Measurements from ENCODE around the gene DGKD.

DNA sequence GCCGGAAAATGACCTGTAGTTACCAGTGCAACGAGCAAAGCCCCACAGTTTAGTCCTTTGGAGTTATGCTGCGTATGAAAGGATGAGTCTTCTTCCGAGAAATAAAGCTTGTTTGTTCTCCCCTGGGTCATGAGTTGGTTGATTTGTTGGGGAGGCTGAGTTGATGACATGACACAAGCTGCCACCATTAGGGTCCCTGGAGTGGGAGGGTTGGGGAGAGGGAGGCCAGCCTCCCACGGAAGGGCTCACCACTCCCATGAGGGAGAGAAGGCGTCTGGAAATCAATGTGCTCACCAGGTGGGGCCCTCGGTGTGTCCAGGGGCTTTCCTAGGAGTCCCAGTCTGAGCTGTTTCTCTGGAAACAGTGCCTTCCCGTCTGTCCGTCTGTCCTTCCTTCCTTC is 7.4 kb upstream of the DGKD start:
- no peak for TF ChIP-seq SIN3A (IDR thresholded peaks at IDR 0.05; ENCODE audit: borderline replicate concordance, insufficient read depth, low read length)
- TF ChIP-seq POLR2AphosphoS5 (IDR thresholded peaks at IDR 0.05; ENCODE audit: low read depth, low read length): no peak
- no peak for TF ChIP-seq TAF1 (IDR thresholded peaks at IDR 0.05; ENCODE audit: borderline replicate concordance, insufficient read depth, low read length)
- TF ChIP-seq, protein P1, sequence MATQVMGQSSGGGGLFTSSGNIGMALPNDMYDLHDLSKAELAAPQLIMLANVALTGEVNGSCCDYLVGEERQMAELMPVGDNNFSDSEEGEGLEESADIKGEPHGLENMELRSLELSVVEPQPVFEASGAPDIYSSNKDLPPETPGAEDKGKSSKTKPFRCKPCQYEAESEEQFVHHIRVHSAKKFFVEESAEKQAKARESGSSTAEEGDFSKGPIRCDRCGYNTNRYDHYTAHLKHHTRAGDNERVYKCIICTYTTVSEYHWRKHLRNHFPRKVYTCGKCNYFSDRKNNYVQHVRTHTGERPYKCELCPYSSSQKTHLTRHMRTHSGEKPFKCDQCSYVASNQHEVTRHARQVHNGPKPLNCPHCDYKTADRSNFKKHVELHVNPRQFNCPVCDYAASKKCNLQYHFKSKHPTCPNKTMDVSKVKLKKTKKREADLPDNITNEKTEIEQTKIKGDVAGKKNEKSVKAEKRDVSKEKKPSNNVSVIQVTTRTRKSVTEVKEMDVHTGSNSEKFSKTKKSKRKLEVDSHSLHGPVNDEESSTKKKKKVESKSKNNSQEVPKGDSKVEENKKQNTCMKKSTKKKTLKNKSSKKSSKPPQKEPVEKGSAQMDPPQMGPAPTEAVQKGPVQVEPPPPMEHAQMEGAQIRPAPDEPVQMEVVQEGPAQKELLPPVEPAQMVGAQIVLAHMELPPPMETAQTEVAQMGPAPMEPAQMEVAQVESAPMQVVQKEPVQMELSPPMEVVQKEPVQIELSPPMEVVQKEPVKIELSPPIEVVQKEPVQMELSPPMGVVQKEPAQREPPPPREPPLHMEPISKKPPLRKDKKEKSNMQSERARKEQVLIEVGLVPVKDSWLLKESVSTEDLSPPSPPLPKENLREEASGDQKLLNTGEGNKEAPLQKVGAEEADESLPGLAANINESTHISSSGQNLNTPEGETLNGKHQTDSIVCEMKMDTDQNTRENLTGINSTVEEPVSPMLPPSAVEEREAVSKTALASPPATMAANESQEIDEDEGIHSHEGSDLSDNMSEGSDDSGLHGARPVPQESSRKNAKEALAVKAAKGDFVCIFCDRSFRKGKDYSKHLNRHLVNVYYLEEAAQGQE (IDR thresholded peaks at IDR 0.05; ENCODE audit: insufficient read depth in 1 of 2, low read depth in 2 of 2, low read length in 2 of 2): no peak
